ENCODE measurements around the gene RPS16.

Gene RPS16

GRCh38 chr19:39386557-39386956, 49.2 kb downstream of the RPS16 start:
- peaks cover 3% of the 10 kb centered on the region for H3K4me1 ChIP-seq (ENCODE audit: insufficient read depth, insufficient read length)
- no peak overlapping the region for H3K9ac ChIP-seq (ENCODE audit: insufficient read length, low read depth)
- no peak for DNase-seq (ENCODE audit: low read depth, low spot score)
- H3K9me3 ChIP-seq (ENCODE audit: insufficient read depth, low read length), result no peaks in the 10 kb centered on the region
- TF ChIP-seq YY1 (IDR thresholded peaks at IDR 0.05; ENCODE audit: insufficient read depth, insufficient read length) (no peak), SUZ12 (IDR thresholded peaks at IDR 0.05; ENCODE audit: extremely low read depth, insufficient read depth, insufficient read length) (no peak), ZNF274 (IDR thresholded peaks at IDR 0.05; ENCODE audit: low read depth, low read length) (no peak)
- no peak overlapping the region for H3K4me3 ChIP-seq (ENCODE audit: insufficient read length, low read depth)
- peaks cover 71% of the 10 kb centered on the region for H3K36me3 ChIP-seq (ENCODE audit: insufficient read depth, insufficient read length, low read length)
- H3K27me3 ChIP-seq (ENCODE audit: insufficient read depth, insufficient read length), result no peaks in the 10 kb centered on the region

- Histone ChIP-seq H3K4me1 (ENCODE audit: insufficient read depth, insufficient read length) (peaks cover 3% of the 10 kb centered on the region), H3K9me3 (ENCODE audit: insufficient read depth, low read length) (no peaks in the 10 kb centered on the region), H3K4me3 (ENCODE audit: insufficient read length, low read depth) (no peak overlapping the region), H3K9ac (ENCODE audit: insufficient read length, low read depth) (no peak overlapping the region), H3K36me3 (ENCODE audit: insufficient read depth, insufficient read length, low read length) (peaks cover 78% of the 10 kb centered on the region), H3K27me3 (ENCODE audit: insufficient read depth, insufficient read length) (no peaks in the 10 kb centered on the region)
- DNase-seq (ENCODE audit: low read depth, low spot score), result no peak
- no peak for TF ChIP-seq YY1 (IDR thresholded peaks at IDR 0.05; ENCODE audit: insufficient read depth, insufficient read length)
- no peak for TF ChIP-seq ZNF274 (IDR thresholded peaks at IDR 0.05; ENCODE audit: low read depth, low read length)
- no peak for TF ChIP-seq SUZ12 (IDR thresholded peaks at IDR 0.05; ENCODE audit: extremely low read depth, insufficient read depth, insufficient read length)
Measured at GRCh38 chr19:39385629-39386411, 49.9 kb downstream of the RPS16 start.

- H3K9ac ChIP-seq (ENCODE audit: insufficient read length, low read depth), result no peak overlapping the region
- H3K4me3 ChIP-seq (ENCODE audit: insufficient read length, low read depth), result no peak overlapping the region
- no peak for DNase-seq (ENCODE audit: low read depth, low spot score)
- TF ChIP-seq ZNF274 (IDR thresholded peaks at IDR 0.05; ENCODE audit: low read depth, low read length) (no peak), SUZ12 (IDR thresholded peaks at IDR 0.05; ENCODE audit: extremely low read depth, insufficient read depth, insufficient read length) (no peak), YY1 (IDR thresholded peaks at IDR 0.05; ENCODE audit: insufficient read depth, insufficient read length) (no peak)
- H3K4me1 ChIP-seq (ENCODE audit: insufficient read depth, insufficient read length), result peaks cover 3% of the 10 kb centered on the region
- H3K9me3 ChIP-seq (ENCODE audit: insufficient read depth, low read length), result no peaks in the 10 kb centered on the region
- no peaks in the 10 kb centered on the region for H3K27me3 ChIP-seq (ENCODE audit: insufficient read depth, insufficient read length)
- peaks cover 86% of the 10 kb centered on the region for H3K36me3 ChIP-seq (ENCODE audit: insufficient read depth, insufficient read length, low read length)
Measured at GRCh38 chr19:39384839-39385568, 50.7 kb downstream of the RPS16 start.
